NCI-H2029 (cell line): ENCODE data around the gene EMSY.

Experiments used
- DNase-seq: peaks from one replicate; lab custom pipeline; 2025; lab: John Stamatoyannopoulos, UW

The EMSY gene

GRCh38 chr11:76455331-76455730 lies 10.5 kb downstream of the EMSY start:
- no peak for DNase-seq

- no peak for DNase-seq
These were observed 11.1 kb downstream of the EMSY start for GRCh38 chr11:76455931-76456330.

DNA sequence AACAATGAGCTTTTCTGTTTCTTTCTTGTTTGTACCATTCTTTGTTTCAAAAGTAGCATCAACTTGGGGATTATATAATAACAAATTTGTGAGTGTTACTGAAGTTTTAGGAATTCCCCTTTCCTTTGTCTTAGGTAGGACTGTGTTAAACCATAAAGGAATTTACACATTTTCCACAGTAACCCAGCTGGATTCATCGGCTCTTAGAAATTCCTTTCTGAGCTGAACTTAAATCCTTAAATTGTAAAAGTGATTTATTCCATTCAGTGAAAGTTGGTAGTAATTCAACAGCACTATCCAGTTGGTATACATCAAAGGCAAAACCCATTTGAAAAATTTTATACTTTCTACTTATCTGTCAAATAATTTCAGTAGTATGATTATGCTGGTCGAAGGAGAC lies 11.8 kb downstream of the EMSY start:
- DNase-seq, result no peak

- DNase-seq, result no peak
These were observed 14.5 kb downstream of the EMSY start for GRCh38 chr11:76459299-76459698.

DNA sequence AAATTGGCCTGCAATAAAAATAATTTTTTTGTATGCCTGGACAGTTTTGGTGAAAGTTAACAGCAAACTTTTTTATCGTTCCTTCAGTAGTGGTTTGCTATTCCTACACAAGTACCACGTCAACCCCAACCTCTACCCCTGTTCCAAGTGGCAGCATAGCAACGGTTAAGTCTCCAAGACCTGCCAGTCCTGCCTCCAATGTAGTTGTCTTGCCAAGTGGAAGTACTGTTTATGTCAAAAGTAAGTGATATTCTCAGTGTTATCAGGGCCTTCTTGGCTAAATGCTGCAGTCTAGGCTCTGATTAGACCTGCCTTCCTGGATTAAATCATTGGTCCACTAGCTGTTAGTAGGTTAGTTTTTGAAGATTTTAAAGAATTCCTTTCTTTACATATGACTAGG lies 15.0 kb downstream of the EMSY start:
- DNase-seq, result no peak

GRCh38 chr11:76462317-76462716 lies 17.5 kb downstream of the EMSY start:
- no peak for DNase-seq

DNA sequence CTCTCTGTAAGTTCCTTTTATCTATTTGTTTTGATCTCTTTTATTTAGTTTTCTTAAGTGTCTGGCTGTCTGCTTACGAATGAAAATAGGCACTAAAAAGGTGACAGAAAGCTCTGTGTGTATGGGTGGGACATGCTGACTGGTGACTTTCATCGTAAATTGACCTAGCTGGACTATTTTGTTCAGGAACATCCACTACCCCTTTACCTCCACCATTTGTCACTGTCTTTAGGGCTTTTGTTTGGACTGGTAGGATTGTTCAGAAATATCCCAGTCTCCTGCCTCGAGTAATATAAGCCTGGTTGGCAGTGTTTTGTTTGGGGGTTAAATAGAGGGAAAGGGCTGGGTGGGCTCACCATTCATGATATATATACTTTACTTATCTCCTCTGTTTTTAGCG lies 20.9 kb downstream of the EMSY start:
- no peak for DNase-seq

DNA sequence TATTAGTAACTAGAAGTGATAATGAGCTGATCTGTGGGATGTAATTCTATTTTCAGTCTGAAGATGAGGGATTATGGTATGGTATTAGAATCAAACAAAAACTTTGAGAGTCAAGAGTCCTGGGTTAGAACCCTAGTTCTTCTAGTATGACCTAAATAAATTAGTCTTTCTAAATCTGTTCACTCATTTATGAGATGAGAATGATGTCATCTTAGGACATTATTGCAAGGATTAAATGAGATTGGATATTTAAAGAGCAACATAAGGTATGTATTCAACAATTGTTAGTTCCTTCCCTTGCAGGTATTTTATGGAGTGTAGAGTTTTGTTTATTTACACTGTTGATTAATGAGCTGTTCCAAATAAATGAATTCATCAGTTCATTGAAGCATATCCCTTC lies 21.8 kb downstream of the EMSY start:
- DNase-seq, result no peak

- no peak for DNase-seq
These were observed 24.3 kb downstream of the EMSY start for GRCh38 chr11:76469141-76469540.

- no peak for DNase-seq
These were observed 26.6 kb downstream of the EMSY start for GRCh38 chr11:76471382-76471781.

DNA sequence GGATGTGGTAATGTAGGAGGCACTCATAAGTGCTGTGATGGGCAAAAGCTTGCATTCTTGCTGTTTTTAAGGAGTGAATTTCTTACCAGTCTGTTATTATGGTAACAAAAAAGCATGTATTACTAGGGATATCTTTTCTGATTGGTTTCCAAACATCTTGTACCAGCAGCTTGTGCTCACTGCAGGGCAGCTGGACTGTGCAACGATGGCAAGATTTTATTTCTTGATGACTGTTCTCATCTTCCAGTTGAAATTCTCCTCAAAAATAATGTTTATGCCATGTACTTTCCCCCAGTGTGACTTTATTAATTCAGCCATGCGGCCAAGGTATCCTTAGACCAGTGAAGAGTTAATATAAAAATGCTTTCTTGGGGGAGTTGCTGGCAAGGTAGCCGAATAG lies 35.4 kb downstream of the EMSY start:
- DNase-seq, result no peak

GRCh38 chr11:76491644-76492043 lies 46.8 kb downstream of the EMSY start:
- DNase-seq, result no peak

- DNase-seq, result no peak
These were observed 48.2 kb downstream of the EMSY start for GRCh38 chr11:76493040-76493439.

GRCh38 chr11:76493626-76494539 lies 49.1 kb downstream of the EMSY start:
- DNase-seq, result no peak

GRCh38 chr11:76495019-76495418 lies 50.2 kb downstream of the EMSY start:
- DNase-seq, result no peak

DNA sequence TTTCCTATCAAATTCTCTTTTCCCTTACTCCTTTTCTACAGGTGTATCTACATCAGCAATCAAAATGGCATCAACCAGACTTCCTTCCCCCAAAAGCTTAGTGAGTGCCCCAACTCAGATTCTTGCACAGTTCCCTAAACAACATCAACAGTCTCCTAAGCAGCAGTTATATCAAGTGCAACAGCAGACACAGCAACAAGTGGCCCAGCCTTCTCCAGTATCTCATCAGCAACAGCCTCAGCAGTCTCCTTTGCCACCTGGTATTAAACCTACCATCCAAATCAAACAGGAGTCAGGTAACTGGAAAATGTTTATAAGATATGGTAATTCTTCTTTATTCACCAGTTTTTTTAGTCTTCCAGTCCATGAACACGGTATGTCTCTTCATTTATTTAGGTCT lies 51.4 kb downstream of the EMSY start:
- DNase-seq, result no peak

DNA sequence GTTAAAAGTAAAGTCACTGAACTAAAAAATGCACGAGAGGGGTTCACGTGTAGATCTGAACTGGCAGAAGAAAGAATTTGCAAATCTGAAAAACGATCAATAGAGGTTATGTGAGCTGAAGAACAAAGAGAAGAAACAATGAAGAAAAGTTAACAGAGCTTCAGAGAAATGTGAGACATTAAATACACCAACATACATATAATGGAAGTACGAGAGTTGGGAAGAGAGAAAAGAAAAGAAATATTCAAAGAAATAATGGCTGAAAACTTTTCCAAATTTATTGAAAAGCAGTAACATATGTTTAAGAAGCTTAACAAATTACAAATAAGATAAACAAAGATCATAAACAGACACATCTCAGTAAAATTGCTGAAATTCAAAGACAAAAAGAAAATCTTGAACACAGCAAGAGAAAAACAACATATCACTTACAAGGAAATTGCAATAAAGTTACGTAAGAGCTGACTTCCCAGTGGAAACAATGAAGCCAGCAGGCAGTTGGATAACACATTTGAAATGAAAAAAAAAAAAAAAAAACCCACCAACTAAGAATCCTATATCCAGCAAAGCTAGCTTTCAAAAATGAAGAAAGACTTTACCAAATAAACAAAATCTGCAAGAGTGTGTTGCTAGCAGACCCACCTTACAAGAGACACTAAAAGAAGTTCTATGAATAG lies 56.8 kb downstream of the EMSY start:
- DNase-seq, result no peak

DNA sequence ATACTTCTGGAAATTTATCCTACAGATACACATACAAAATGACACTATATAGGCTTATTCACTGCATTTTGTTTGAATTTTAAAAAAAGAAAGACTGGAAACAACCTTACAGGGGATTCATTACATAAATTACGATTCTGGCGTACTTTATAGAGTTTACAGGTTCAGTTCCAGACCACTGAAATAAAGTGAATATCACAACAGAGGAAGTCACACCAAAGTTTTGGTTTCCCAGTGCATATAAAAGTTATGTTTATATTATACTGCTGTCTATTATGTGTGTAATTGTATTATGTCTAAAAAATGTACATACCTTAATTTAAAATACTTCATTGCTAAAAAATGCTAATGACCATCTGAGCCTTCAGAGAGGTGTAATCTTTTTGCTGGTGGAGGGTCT lies 62.0 kb downstream of the EMSY start:
- DNase-seq, result no peak

DNA sequence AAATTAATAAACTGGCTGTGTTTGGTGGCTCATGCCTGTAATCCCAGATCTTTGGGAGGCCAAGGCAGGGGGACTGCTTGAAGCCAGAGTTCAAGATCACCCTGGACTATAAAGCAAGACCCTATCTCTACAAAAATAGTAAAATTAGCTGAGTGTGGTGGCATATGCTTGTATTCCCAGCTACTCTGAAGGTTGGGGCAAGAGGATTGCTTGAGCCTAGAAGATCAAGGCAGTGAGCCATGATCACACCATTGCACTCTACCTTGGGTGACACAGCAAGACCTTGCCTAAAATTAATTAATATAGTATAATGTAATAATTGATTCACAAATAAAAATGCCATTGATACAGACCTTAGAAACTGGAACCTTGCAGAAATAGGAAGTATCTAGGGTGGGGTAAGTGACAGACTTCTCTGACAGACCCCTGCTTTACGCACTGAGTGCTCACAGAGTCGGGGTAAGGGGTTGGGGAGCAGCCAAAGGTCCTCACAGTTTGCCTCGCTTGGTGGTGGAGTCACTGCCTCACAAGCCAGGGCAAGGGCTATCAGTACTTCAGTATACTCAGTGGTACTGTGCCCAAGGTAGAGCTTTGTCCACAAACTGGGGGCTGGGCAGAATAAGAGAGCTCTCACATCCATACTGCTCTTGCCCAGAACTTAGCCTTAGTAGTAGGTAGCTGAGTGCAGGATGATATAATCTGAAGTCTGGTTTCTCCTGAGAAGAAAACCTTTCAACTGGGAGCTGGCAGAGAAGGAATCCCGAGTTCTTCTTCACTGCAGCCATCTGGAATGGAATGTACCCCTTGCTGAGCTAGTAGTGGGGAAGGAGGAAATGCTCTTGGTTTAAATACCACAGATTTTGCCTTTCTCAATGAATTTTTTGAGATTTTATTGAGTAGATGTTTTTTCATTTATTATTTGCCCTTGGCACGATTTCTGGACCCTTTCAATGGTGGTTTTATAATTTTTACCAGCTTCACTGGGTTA lies 65.5 kb downstream of the EMSY start:
- DNase-seq, result no peak

- DNase-seq, result no peak
These were observed 68.2 kb downstream of the EMSY start for GRCh38 chr11:76512851-76513653.

- DNase-seq, result no peak
These were observed 68.8 kb downstream of the EMSY start for GRCh38 chr11:76513654-76514034.
